Stimulated activated CD8-positive, alpha-beta memory T cell treated with anti-CD3 and anti-CD28 coated beads, Interleukin-2, amount 100 ng/mL, for 48 hours (primary cell): Measurements from ENCODE around the gene RBPJ.
A peak's percentile ranks its signal among the peaks of the same experiment; 100 is the strongest.

ENCODE experiments used
- DNase-seq, 2 donors: peaks; one replicate each; pipeline ENCODE4 v3.0.0-alpha.2; 2020; ENCODE audit warnings: low read depth in 2 of 2

The RBPJ gene

GRCh38 chr4:26320538-26321372 is at the start of gene RBPJ:
RBPJ (plus strand) TSS chr4:26321014; CDS start chr4:26321029, 15 bp downstream.
- peak; percentile 71 to 79 for DNase-seq

- DNase-seq, result no peak
Measured at GRCh38 chr4:26271703-26272102, 49.1 kb upstream of the RBPJ start.

- DNase-seq, result no peak
Measured at GRCh38 chr4:26272654-26273615, 47.9 kb upstream of the RBPJ start.

GRCh38 chr4:26273616-26273980 is 47.2 kb upstream of the RBPJ start:
- DNase-seq, result no peak

GRCh38 chr4:26275281-26275680 is 45.5 kb upstream of the RBPJ start:
- no peak for DNase-seq

- DNase-seq, result no peak
Measured at GRCh38 chr4:26279446-26279845, 41.4 kb upstream of the RBPJ start.

GRCh38 chr4:26281881-26282280 is 38.9 kb upstream of the RBPJ start:
- no peak for DNase-seq

- no peak for DNase-seq
Measured at GRCh38 chr4:26284536-26284935, 36.3 kb upstream of the RBPJ start.

GRCh38 chr4:26285272-26285671 is 35.5 kb upstream of the RBPJ start:
- DNase-seq, result no peak

GRCh38 chr4:26287756-26288155 is 33.1 kb upstream of the RBPJ start:
- DNase-seq, result no peak

GRCh38 chr4:26288355-26288909 is 32.4 kb upstream of the RBPJ start:
- peak in 1 of 2 donors; percentile 11 for DNase-seq

GRCh38 chr4:26289401-26289800 is 31.4 kb upstream of the RBPJ start:
- no peak for DNase-seq

GRCh38 chr4:26290321-26290720 is 30.5 kb upstream of the RBPJ start:
- no peak for DNase-seq

- no peak for DNase-seq
Measured at GRCh38 chr4:26294904-26295303, 25.9 kb upstream of the RBPJ start.

GRCh38 chr4:26296021-26296420 is 24.8 kb upstream of the RBPJ start:
- no peak for DNase-seq

GRCh38 chr4:26296514-26296913 is 24.3 kb upstream of the RBPJ start:
- DNase-seq, result no peak

- no peak for DNase-seq
Measured at GRCh38 chr4:26297219-26297618, 23.6 kb upstream of the RBPJ start.

- no peak for DNase-seq
Measured at GRCh38 chr4:26298198-26298947, 22.4 kb upstream of the RBPJ start.

GRCh38 chr4:26299254-26299882 is 21.4 kb upstream of the RBPJ start:
- no peak for DNase-seq

- no peak for DNase-seq
Measured at GRCh38 chr4:26300314-26301307, 20.2 kb upstream of the RBPJ start.
